HG03439 (cell line): ENCODE results near the gene PHACTR3.

Source experiments
- ATAC-seq: cut with Tn5 transposase; IDR thresholded peaks from one replicate; pipeline ENCODE4 v1.9.1; 2021; ENCODE audit warnings: mild to moderate bottlenecking, moderate library complexity; ENCODE audit not compliant: unreplicated experiment

Gene PHACTR3

GRCh38 chr20:59645271-59645670, 40.9 kb downstream of the PHACTR3 start:
- ATAC-seq: no peak

GRCh38 chr20:59645761-59646171, 41.4 kb downstream of the PHACTR3 start:
- ATAC-seq: no peak

GRCh38 chr20:59646487-59646886, 42.1 kb downstream of the PHACTR3 start:
- ATAC-seq: no peak

GRCh38 chr20:59647271-59647670, 42.9 kb downstream of the PHACTR3 start:
- no peak for ATAC-seq

- no peak for ATAC-seq
These were observed 44.2 kb downstream of the PHACTR3 start for GRCh38 chr20:59648466-59649070.

GRCh38 chr20:59650418-59650817, 46.1 kb downstream of the PHACTR3 start:
- no peak for ATAC-seq

GRCh38 chr20:59652381-59652780, 48.0 kb downstream of the PHACTR3 start:
- no peak for ATAC-seq

- ATAC-seq: no peak
These were observed 52.1 kb downstream of the PHACTR3 start for GRCh38 chr20:59656417-59656816.

GRCh38 chr20:59657459-59658046, 53.2 kb downstream of the PHACTR3 start:
- ATAC-seq: no peak

GRCh38 chr20:59660471-59660870, 56.1 kb downstream of the PHACTR3 start:
- no peak for ATAC-seq

- no peak for ATAC-seq
These were observed 56.8 kb downstream of the PHACTR3 start for GRCh38 chr20:59661153-59661552.

GRCh38 chr20:59661621-59662020, 57.3 kb downstream of the PHACTR3 start:
- no peak for ATAC-seq

- ATAC-seq: no peak
These were observed 57.8 kb downstream of the PHACTR3 start for GRCh38 chr20:59662161-59662560.

- ATAC-seq: no peak
These were observed 58.6 kb downstream of the PHACTR3 start for GRCh38 chr20:59662856-59663512.

GRCh38 chr20:59663513-59664060, 59.2 kb downstream of the PHACTR3 start:
- ATAC-seq: no peak

- ATAC-seq: no peak
These were observed 60.1 kb downstream of the PHACTR3 start for GRCh38 chr20:59664421-59664941.

GRCh38 chr20:59665656-59666555, 61.6 kb downstream of the PHACTR3 start:
- no peak for ATAC-seq

GRCh38 chr20:59666586-59666985, 62.2 kb downstream of the PHACTR3 start:
- ATAC-seq: no peak

GRCh38 chr20:59667131-59667530, 62.8 kb downstream of the PHACTR3 start:
- no peak for ATAC-seq

- ATAC-seq: no peak
These were observed 63.7 kb downstream of the PHACTR3 start for GRCh38 chr20:59667981-59668515.
